Measurements from ENCODE around the gene DUSP3.

DNA sequence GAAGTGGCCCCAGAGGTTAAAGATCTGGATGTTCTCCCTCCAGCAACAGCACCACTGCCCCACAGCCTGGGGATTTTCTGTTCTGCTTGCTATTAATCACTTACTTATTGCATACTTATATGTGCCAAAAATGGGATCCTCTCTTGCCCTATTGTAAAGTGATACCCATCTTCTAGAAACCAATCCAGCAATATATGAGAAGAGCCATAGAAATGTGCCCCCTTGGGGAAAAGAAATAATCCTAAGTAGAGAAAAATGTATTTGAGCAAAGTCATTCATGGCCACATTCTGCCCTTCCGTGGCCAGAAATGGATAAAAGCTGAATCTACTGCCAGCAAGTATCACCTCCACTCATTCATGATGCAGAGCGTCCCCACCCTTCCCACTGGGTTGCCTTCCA lies 41.1 kb downstream of the DUSP3 start:
- TF ChIP-seq, protein P1, sequence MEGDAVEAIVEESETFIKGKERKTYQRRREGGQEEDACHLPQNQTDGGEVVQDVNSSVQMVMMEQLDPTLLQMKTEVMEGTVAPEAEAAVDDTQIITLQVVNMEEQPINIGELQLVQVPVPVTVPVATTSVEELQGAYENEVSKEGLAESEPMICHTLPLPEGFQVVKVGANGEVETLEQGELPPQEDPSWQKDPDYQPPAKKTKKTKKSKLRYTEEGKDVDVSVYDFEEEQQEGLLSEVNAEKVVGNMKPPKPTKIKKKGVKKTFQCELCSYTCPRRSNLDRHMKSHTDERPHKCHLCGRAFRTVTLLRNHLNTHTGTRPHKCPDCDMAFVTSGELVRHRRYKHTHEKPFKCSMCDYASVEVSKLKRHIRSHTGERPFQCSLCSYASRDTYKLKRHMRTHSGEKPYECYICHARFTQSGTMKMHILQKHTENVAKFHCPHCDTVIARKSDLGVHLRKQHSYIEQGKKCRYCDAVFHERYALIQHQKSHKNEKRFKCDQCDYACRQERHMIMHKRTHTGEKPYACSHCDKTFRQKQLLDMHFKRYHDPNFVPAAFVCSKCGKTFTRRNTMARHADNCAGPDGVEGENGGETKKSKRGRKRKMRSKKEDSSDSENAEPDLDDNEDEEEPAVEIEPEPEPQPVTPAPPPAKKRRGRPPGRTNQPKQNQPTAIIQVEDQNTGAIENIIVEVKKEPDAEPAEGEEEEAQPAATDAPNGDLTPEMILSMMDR (conservative IDR thresholded peaks at IDR 0.05; ENCODE audit: low read depth, low read length) = no peak
- TF ChIP-seq EZH2 (IDR thresholded peaks at IDR 0.05; ENCODE audit: low read length, unreplicated experiment) = no peak

All from PC-3 (cell line).